Measurements from ENCODE around the gene TAF8. TPM values are rescaled to one million over a fixed set of nuclear protein-coding genes. Genes with fewer than 3 reads are reported as not detected.
A peak's percentile ranks its signal among the peaks of the same experiment; 100 is the strongest.

Gene TAF8
- total and polyA plus RNA-seq, 12 donors = 10.1 to 83.7 (median 22.9) TPM

- no peaks in the 10 kb centered on the region for H3K4me1 ChIP-seq (replicated peaks in 1 of 2)
- H3K27ac ChIP-seq = peak overlapping the region in 1 of 5 donors; percentile 29
- no peak overlapping the region for H3K4me3 ChIP-seq
- H3K27me3 ChIP-seq = no peaks in the 10 kb centered on the region
- no peaks in the 10 kb centered on the region for H3K9me3 ChIP-seq (replicated peaks in 1 of 3)
- DNase-seq = peak in 2 of 7 donors; percentile 33 to 63
- no peaks in the 10 kb centered on the region for H3K36me3 ChIP-seq (replicated peaks in 1 of 2)
- intact Hi-C loops (cut with DNase I) = no loop called here
- 46 to 79% (median 73%) methylated on average over 12 to 25 of the region's 25 CpGs for WGBS, 4 donors
- TF ChIP-seq CTCF (IDR thresholded peaks at IDR 0.05) = no peak
- no peak for TF ChIP-seq POLR2A (IDR thresholded peaks at IDR 0.05)
Measured at GRCh38 chr6:42128460-42129359, 78.4 kb downstream of the TAF8 start.

GRCh38 chr6:42129360-42129676 is 79.0 kb downstream of the TAF8 start:
- Histone ChIP-seq H3K27me3 (no peaks in the 10 kb centered on the region), H3K36me3 (replicated peaks in 1 of 2) (no peaks in the 10 kb centered on the region), H3K27ac (no peak overlapping the region), H3K4me1 (replicated peaks in 1 of 2) (no peaks in the 10 kb centered on the region), H3K9me3 (replicated peaks in 1 of 3) (no peaks in the 10 kb centered on the region), H3K4me3 (no peak overlapping the region)
- DNase-seq = no peak
- no peak for TF ChIP-seq CTCF (IDR thresholded peaks at IDR 0.05)
- TF ChIP-seq POLR2A (IDR thresholded peaks at IDR 0.05) = no peak
- 83 to 94% (median 90%) methylated on average over 1 to 2 of the region's 2 CpGs for WGBS, 4 donors
- intact Hi-C loops (cut with DNase I) = no loop called here

GRCh38 chr6:42131531-42131930 is 81.2 kb downstream of the TAF8 start:
- H3K4me3 ChIP-seq = no peak overlapping the region
- no peak for TF ChIP-seq CTCF (IDR thresholded peaks at IDR 0.05)
- TF ChIP-seq POLR2A (IDR thresholded peaks at IDR 0.05) = no peak
- no peaks in the 10 kb centered on the region for H3K36me3 ChIP-seq (replicated peaks in 1 of 2)
- no peaks in the 10 kb centered on the region for H3K9me3 ChIP-seq (replicated peaks in 1 of 3)
- peaks cover 0 to 2% of the 10 kb centered on the region in 2 donors for H3K4me1 ChIP-seq (replicated peaks in 1 of 2)
- 84 to 95% (median 90%) methylated on average over 4 to 11 of the region's 11 CpGs for WGBS, 4 donors
- intact Hi-C loops (cut with DNase I) = no loop called here
- no peak overlapping the region for H3K27ac ChIP-seq
- no peaks in the 10 kb centered on the region for H3K27me3 ChIP-seq
- no peak for DNase-seq

- no peak for DNase-seq
- TF ChIP-seq CTCF (IDR thresholded peaks at IDR 0.05) (no peak), POLR2A (IDR thresholded peaks at IDR 0.05) (no peak)
- H3K27me3 ChIP-seq = no peaks in the 10 kb centered on the region
- H3K27ac ChIP-seq = no peak overlapping the region
- WGBS, 4 donors = 57 to 89% (median 65%) methylated on average over 4 of the region's 4 CpGs; no CpG with 5 or more reads in 1 of the 4 donors
- no peaks in the 10 kb centered on the region for H3K9me3 ChIP-seq (replicated peaks in 1 of 3)
- intact Hi-C loops (cut with DNase I) = no loop called here
- peaks cover 0 to 11% of the 10 kb centered on the region in 2 donors for H3K4me1 ChIP-seq (replicated peaks in 1 of 2)
- H3K4me3 ChIP-seq = no peak overlapping the region
- H3K36me3 ChIP-seq (replicated peaks in 1 of 2) = no peaks in the 10 kb centered on the region
Measured at GRCh38 chr6:42133926-42134325, 83.6 kb downstream of the TAF8 start.
